Trophoblast cell (in vitro differentiated cells and primary cell): ENCODE data around the gene TFAM.

Experiments
- DNase-seq, 2 donors: peaks; one replicate each; pipeline ENCODE4 v3.0.0-alpha.2; 2016
- H2AFZ ChIP-seq: 2 replicates; pipeline ENCODE4 v1.6.1; 2013; ENCODE audit warnings: low read length, moderate library complexity, mild to moderate bottlenecking; ENCODE audit not compliant: insufficient read depth, poor library complexity
- H2AK5ac ChIP-seq: 2 replicates; pipeline ENCODE4 v1.6.1; 2013; ENCODE audit warnings: mild to moderate bottlenecking, low read length
- H2BK120ac ChIP-seq: 2 replicates; pipeline ENCODE4 v1.6.1; 2013; ENCODE audit warnings: low read length, mild to moderate bottlenecking, moderate library complexity; ENCODE audit not compliant: insufficient read depth, poor library complexity
- H2BK12ac ChIP-seq: 2 replicates; pipeline ENCODE4 v1.6.1; 2013; ENCODE audit warnings: mild to moderate bottlenecking, low read length, moderate library complexity
- H2BK5ac ChIP-seq: 2 replicates; pipeline ENCODE4 v1.6.1; 2013; ENCODE audit warnings: low read length, low read depth, moderate library complexity, mild to moderate bottlenecking; ENCODE audit not compliant: poor library complexity
- H3K14ac ChIP-seq: 2 replicates; pipeline ENCODE4 v1.6.1; 2013; ENCODE audit warnings: mild to moderate bottlenecking, low read length
- H3K18ac ChIP-seq: 2 replicates; pipeline ENCODE4 v1.6.1; 2013; ENCODE audit warnings: mild to moderate bottlenecking, low read length
- H3K23ac ChIP-seq: 2 replicates; pipeline ENCODE4 v1.6.1; 2013; ENCODE audit warnings: low read length
- H3K27ac ChIP-seq: 2 replicates; pipeline ENCODE4 v1.5.1; 2013; ENCODE audit warnings: low read depth, mild to moderate bottlenecking, inconsistent platforms, low read length, moderate library complexity
- H3K27me3 ChIP-seq: 2 replicates; pipeline ENCODE4 v1.6.1; 2013; ENCODE audit warnings: inconsistent platforms, mild to moderate bottlenecking, low read length, moderate library complexity; ENCODE audit not compliant: insufficient read depth
- H3K36me3 ChIP-seq, 2 experiments: 1 replicate in 1 of 2; 2 replicates in 1 of 2; pipeline ENCODE4 v1.6.1; 2013; ENCODE audit warnings: low read length in 2 of 2, mild to moderate bottlenecking in 2 of 2, moderate library complexity in 1 of 2; ENCODE audit not compliant: insufficient read depth in 2 of 2, control insufficient read depth in 1 of 2
- H3K4ac ChIP-seq: 2 replicates; pipeline ENCODE4 v1.6.1; 2013; ENCODE audit warnings: low read depth, mild to moderate bottlenecking, low read length, moderate library complexity
- H3K4me1 ChIP-seq, 2 experiments: 1 replicate in 1 of 2; 2 replicates in 1 of 2; pipeline ENCODE4 v1.6.1; 2013; ENCODE audit warnings: low read length in 2 of 2, mild to moderate bottlenecking in 2 of 2, moderate library complexity in 1 of 2; ENCODE audit not compliant: insufficient read depth in 2 of 2, control insufficient read depth in 1 of 2
- H3K4me2 ChIP-seq: 2 replicates; pipeline ENCODE4 v1.6.1; 2013; ENCODE audit warnings: inconsistent platforms, mild to moderate bottlenecking, low read length, moderate library complexity
- H3K4me3 ChIP-seq: 2 replicates; pipeline ENCODE4 v1.5.1; 2013; ENCODE audit warnings: mild to moderate bottlenecking, low read depth, low read length, inconsistent platforms
- H3K79me1 ChIP-seq: one replicate; pipeline ENCODE4 v1.6.1; 2013; ENCODE audit warnings: low read length
- H3K79me2 ChIP-seq: 2 replicates; pipeline ENCODE4 v1.6.1; 2013; ENCODE audit warnings: low read length, mild to moderate bottlenecking; ENCODE audit not compliant: control insufficient read depth, insufficient read depth, poor library complexity
- H3K9ac ChIP-seq: 2 replicates; pipeline ENCODE4 v1.6.1; 2013; ENCODE audit warnings: mild to moderate bottlenecking, low read length
- H3K9me3 ChIP-seq: 2 replicates; pipeline ENCODE4 v1.6.1; 2013; ENCODE audit warnings: low read depth, mild to moderate bottlenecking, control low read depth, inconsistent platforms, low read length; ENCODE audit not compliant: insufficient read depth
- H4K12ac ChIP-seq: 2 replicates; pipeline ENCODE4 v1.6.1; 2013; ENCODE audit warnings: low read depth, mild to moderate bottlenecking, low read length, moderate library complexity
- H4K8ac ChIP-seq: 2 replicates; pipeline ENCODE4 v1.6.1; 2013; ENCODE audit warnings: low read depth, mild to moderate bottlenecking, low read length, moderate library complexity
- H4K91ac ChIP-seq: one replicate; pipeline ENCODE4 v1.6.1; 2013; ENCODE audit warnings: low read depth, mild to moderate bottlenecking, low read length, moderate library complexity
- WGBS: extraction: QIAGEN DNeasy Blood & Tissue Kit; methylation state at CpG from one replicate; pipeline ENCODE4 v1.1.7; 2013; ENCODE audit warnings: missing lambda C conversion rate; ENCODE audit not compliant: insufficient read length, insufficient coverage; ENCODE audit errors: extremely low coverage; 5-methylcytosine and 5-hydroxymethylcytosine counted together

Gene TFAM

GRCh38 chr10:58385784-58386112 is 538 bp downstream of the TFAM start:
- peaks cover 10 to 12% of the 10 kb centered on the region in 2 experiments for H3K36me3 ChIP-seq
- peak overlapping the region; percentile 76 for H3K4me2 ChIP-seq
- no peak overlapping the region for H2BK12ac ChIP-seq
- peaks cover 2% of the 10 kb centered on the region for H3K9me3 ChIP-seq
- peak overlapping the region; percentile 28 for H2BK5ac ChIP-seq
- peak overlapping the region; percentile 46 for H2AFZ ChIP-seq
- peak overlapping the region; percentile 41 for H3K4ac ChIP-seq
- no peak overlapping the region for H3K23ac ChIP-seq
- peak overlapping the region; percentile 97 for H3K4me3 ChIP-seq
- H4K8ac ChIP-seq, result peak overlapping the region; percentile 65
- no CpG with 5 or more reads among the region's 15 CpGs for WGBS
- peak overlapping the region; percentile 12 for H3K18ac ChIP-seq
- H2BK120ac ChIP-seq, result no peak overlapping the region
- H3K9ac ChIP-seq, result peak overlapping the region; percentile 92
- H2AK5ac ChIP-seq, result no peak overlapping the region
- peak overlapping the region; percentile 70 for H3K27ac ChIP-seq
- DNase-seq, result peak; percentile 35 to 65
- H3K14ac ChIP-seq, result peak overlapping the region; percentile 29
- H3K27me3 ChIP-seq, result no peaks in the 10 kb centered on the region
- H3K79me1 ChIP-seq, result peaks cover 11% of the 10 kb centered on the region
- H3K4me1 ChIP-seq, result peaks cover 0 to 3% of the 10 kb centered on the region in 2 experiments
- H3K79me2 ChIP-seq, result peaks cover 7% of the 10 kb centered on the region
- H4K91ac ChIP-seq, result peak overlapping the region; percentile 23
- H4K12ac ChIP-seq, result peak overlapping the region; percentile 20

- no peak overlapping the region for H3K4me3 ChIP-seq
- peaks cover 7% of the 10 kb centered on the region for H3K79me2 ChIP-seq
- H3K36me3 ChIP-seq, result peaks cover 16 to 18% of the 10 kb centered on the region in 2 experiments
- H3K4me2 ChIP-seq, result no peak overlapping the region
- no peak overlapping the region for H2BK5ac ChIP-seq
- H3K23ac ChIP-seq, result no peak overlapping the region
- H4K12ac ChIP-seq, result no peak overlapping the region
- no peak overlapping the region for H2BK12ac ChIP-seq
- H3K27me3 ChIP-seq, result no peaks in the 10 kb centered on the region
- no peak overlapping the region for H3K9ac ChIP-seq
- no peak overlapping the region for H4K8ac ChIP-seq
- H3K79me1 ChIP-seq, result peaks cover 11% of the 10 kb centered on the region
- DNase-seq, result no peak
- H3K4ac ChIP-seq, result no peak overlapping the region
- no peak overlapping the region for H2BK120ac ChIP-seq
- H3K18ac ChIP-seq, result no peak overlapping the region
- no peak overlapping the region for H2AK5ac ChIP-seq
- peaks cover 2% of the 10 kb centered on the region for H3K9me3 ChIP-seq
- WGBS, result 100% methylated on average over 1 of the region's 3 CpGs
- peaks cover 0 to 3% of the 10 kb centered on the region in 2 experiments for H3K4me1 ChIP-seq
- no peak overlapping the region for H2AFZ ChIP-seq
- H4K91ac ChIP-seq, result no peak overlapping the region
- no peak overlapping the region for H3K27ac ChIP-seq
- no peak overlapping the region for H3K14ac ChIP-seq
These were observed 3.8 kb downstream of the TFAM start for GRCh38 chr10:58389024-58389423.

- H2AK5ac ChIP-seq, result no peak overlapping the region
- H3K4me1 ChIP-seq, result no peaks in the 10 kb centered on the region
- H2BK12ac ChIP-seq, result no peak overlapping the region
- H2BK5ac ChIP-seq, result no peak overlapping the region
- no peak overlapping the region for H3K14ac ChIP-seq
- H3K4me2 ChIP-seq, result no peak overlapping the region
- no peaks in the 10 kb centered on the region for H3K27me3 ChIP-seq
- H3K4ac ChIP-seq, result no peak overlapping the region
- H4K8ac ChIP-seq, result no peak overlapping the region
- no peak overlapping the region for H3K18ac ChIP-seq
- H3K27ac ChIP-seq, result no peak overlapping the region
- H3K23ac ChIP-seq, result no peak overlapping the region
- no peak overlapping the region for H4K12ac ChIP-seq
- peaks cover 8 to 14% of the 10 kb centered on the region in 2 experiments for H3K36me3 ChIP-seq
- H3K79me1 ChIP-seq, result no peaks in the 10 kb centered on the region
- no peak for DNase-seq
- no peak overlapping the region for H4K91ac ChIP-seq
- no CpG with 5 or more reads among the region's 2 CpGs for WGBS
- no peak overlapping the region for H2AFZ ChIP-seq
- no peak overlapping the region for H3K4me3 ChIP-seq
- no peaks in the 10 kb centered on the region for H3K9me3 ChIP-seq
- H3K79me2 ChIP-seq, result no peaks in the 10 kb centered on the region
- no peak overlapping the region for H3K9ac ChIP-seq
- H2BK120ac ChIP-seq, result no peak overlapping the region
These were observed 8.1 kb downstream of the TFAM start for GRCh38 chr10:58393317-58393716.

- no peaks in the 10 kb centered on the region for H3K4me1 ChIP-seq
- no peaks in the 10 kb centered on the region for H3K79me2 ChIP-seq
- no peak overlapping the region for H3K23ac ChIP-seq
- H3K14ac ChIP-seq, result no peak overlapping the region
- H2BK5ac ChIP-seq, result no peak overlapping the region
- no peaks in the 10 kb centered on the region for H3K27me3 ChIP-seq
- H3K4me2 ChIP-seq, result no peak overlapping the region
- H4K91ac ChIP-seq, result no peak overlapping the region
- H4K8ac ChIP-seq, result no peak overlapping the region
- no peak overlapping the region for H4K12ac ChIP-seq
- H3K9ac ChIP-seq, result no peak overlapping the region
- no peak overlapping the region for H3K4ac ChIP-seq
- no peak overlapping the region for H2BK120ac ChIP-seq
- no peak overlapping the region for H3K27ac ChIP-seq
- H3K18ac ChIP-seq, result no peak overlapping the region
- H3K4me3 ChIP-seq, result no peak overlapping the region
- H3K36me3 ChIP-seq, result peaks cover 6 to 10% of the 10 kb centered on the region in 2 experiments
- H2BK12ac ChIP-seq, result no peak overlapping the region
- no peak overlapping the region for H2AK5ac ChIP-seq
- peak in 1 of 2 donors; percentile 14 for DNase-seq
- no peaks in the 10 kb centered on the region for H3K79me1 ChIP-seq
- H3K9me3 ChIP-seq, result no peaks in the 10 kb centered on the region
- H2AFZ ChIP-seq, result no peak overlapping the region
These were observed 9.3 kb downstream of the TFAM start for GRCh38 chr10:58394471-58394870.
